Right atrium auricular region (tissue), 2 donors: Measurements from ENCODE around the gene FAM161A. TPM values are rescaled to one million over a fixed set of nuclear protein-coding genes. Genes with fewer than 3 reads are reported as not detected.

Experiments
- DNase-seq: peaks from one replicate; pipeline ENCODE4 v3.0.0-alpha.2; 2019; ENCODE audit warnings: low spot score
- H3K27ac ChIP-seq, 2 donors: fragments of 200-600 bp; sonication (generic); 1 replicate in 1 of 2; 2 replicates in 1 of 2; pipeline ENCODE4 v1.5.1; 2016 to 2019
- H3K27me3 ChIP-seq, 2 donors: fragments of 200-600 bp; sonication (generic); one replicate each; pipeline versions ENCODE4 v1.5.1 to v1.6.0; 2017 to 2019
- H3K36me3 ChIP-seq: fragments of 200-600 bp; sonication (generic); one replicate; pipeline ENCODE4 v1.5.1; 2016
- H3K4me1 ChIP-seq, 2 donors: fragments of 200-600 bp; sonication (generic); one replicate each; pipeline versions ENCODE4 v1.5.1 to v1.6.0; 2017 to 2019
- H3K4me3 ChIP-seq, 2 donors: fragments of 200-600 bp; sonication (generic); 1 replicate in 1 of 2; 2 replicates in 1 of 2; pipeline ENCODE4 v1.5.1; 2017 to 2019; ENCODE audit warnings: mild to moderate bottlenecking in 1 of 2, moderate library complexity in 1 of 2
- H3K9me3 ChIP-seq, 2 donors: fragments of 200-600 bp; sonication (generic); one replicate each; pipeline ENCODE4 v1.5.1; 2019
- CTCF ChIP-seq, 2 donors: fragments of 200-600 bp; sonication (generic); IDR thresholded peaks; one replicate each; pipeline ENCODE4 v1.5.1; 2019; ENCODE audit warnings: antibody characterized with exemption in 2 of 2
- total RNA-seq, 2 donors: library from RNA; depleted of rRNA; stranded (reverse); fragments of >200 nt; gene quantifications; one replicate each; pipeline ENCODE4 v1.1.0, GENCODE V29; 2016

FAM161A gene
- total RNA-seq, 2 donors from 2014 or later, result 0.41 to 1.8 TPM

- H3K27me3 ChIP-seq, result no peaks in the 10 kb centered on the region
- H3K9me3 ChIP-seq, result no peaks in the 10 kb centered on the region
- H3K4me3 ChIP-seq, result no peak overlapping the region
- no peak overlapping the region for H3K27ac ChIP-seq
- no peaks in the 10 kb centered on the region for H3K4me1 ChIP-seq
- no peaks in the 10 kb centered on the region for H3K36me3 ChIP-seq
- DNase-seq, result no peak
- TF ChIP-seq CTCF (IDR thresholded peaks at IDR 0.05), result no peak
These were observed 8.5 kb downstream of the FAM161A start for GRCh38 chr2:61845320-61845719.

- Histone ChIP-seq H3K27me3 (no peaks in the 10 kb centered on the region), H3K27ac (no peak overlapping the region), H3K36me3 (no peaks in the 10 kb centered on the region), H3K9me3 (no peaks in the 10 kb centered on the region), H3K4me3 (no peak overlapping the region), H3K4me1 (no peaks in the 10 kb centered on the region)
- no peak for TF ChIP-seq CTCF (IDR thresholded peaks at IDR 0.05)
- no peak for DNase-seq
These were observed 12.6 kb downstream of the FAM161A start for GRCh38 chr2:61841286-61841685.

GRCh38 chr2:61834893-61835292 is 19.0 kb downstream of the FAM161A start:
- Histone ChIP-seq H3K27ac (no peak overlapping the region), H3K4me1 (no peaks in the 10 kb centered on the region), H3K4me3 (no peak overlapping the region), H3K36me3 (no peaks in the 10 kb centered on the region), H3K27me3 (no peaks in the 10 kb centered on the region), H3K9me3 (no peaks in the 10 kb centered on the region)
- DNase-seq, result no peak
- TF ChIP-seq CTCF (IDR thresholded peaks at IDR 0.05), result no peak

GRCh38 chr2:61833971-61834370 is 19.9 kb downstream of the FAM161A start:
- TF ChIP-seq CTCF (IDR thresholded peaks at IDR 0.05), result no peak
- no peaks in the 10 kb centered on the region for H3K36me3 ChIP-seq
- no peak for DNase-seq
- H3K4me3 ChIP-seq, result no peak overlapping the region
- H3K27ac ChIP-seq, result no peak overlapping the region
- H3K4me1 ChIP-seq, result no peaks in the 10 kb centered on the region
- no peaks in the 10 kb centered on the region for H3K27me3 ChIP-seq
- H3K9me3 ChIP-seq, result no peaks in the 10 kb centered on the region

- DNase-seq, result no peak
- Histone ChIP-seq H3K4me3 (no peak overlapping the region), H3K9me3 (no peaks in the 10 kb centered on the region), H3K27me3 (no peaks in the 10 kb centered on the region), H3K36me3 (no peaks in the 10 kb centered on the region), H3K4me1 (no peaks in the 10 kb centered on the region), H3K27ac (no peak overlapping the region)
- no peak for TF ChIP-seq CTCF (IDR thresholded peaks at IDR 0.05)
These were observed 21.5 kb downstream of the FAM161A start for GRCh38 chr2:61832183-61832841.

GRCh38 chr2:61822255-61822654 is 31.6 kb downstream of the FAM161A start:
- H3K9me3 ChIP-seq, result no peaks in the 10 kb centered on the region
- no peaks in the 10 kb centered on the region for H3K27me3 ChIP-seq
- no peak for DNase-seq
- TF ChIP-seq CTCF (IDR thresholded peaks at IDR 0.05), result no peak
- H3K4me3 ChIP-seq, result no peak overlapping the region
- no peak overlapping the region for H3K27ac ChIP-seq
- H3K36me3 ChIP-seq, result no peaks in the 10 kb centered on the region
- H3K4me1 ChIP-seq, result no peaks in the 10 kb centered on the region
